NK-92 (cell line): ENCODE data around the gene FBXO9.

Experiments used
- DNase-seq: peaks from one replicate; lab custom pipeline; 2025; ENCODE audit not compliant: unreplicated experiment; lab: John Stamatoyannopoulos, UW

FBXO9 gene

DNA sequence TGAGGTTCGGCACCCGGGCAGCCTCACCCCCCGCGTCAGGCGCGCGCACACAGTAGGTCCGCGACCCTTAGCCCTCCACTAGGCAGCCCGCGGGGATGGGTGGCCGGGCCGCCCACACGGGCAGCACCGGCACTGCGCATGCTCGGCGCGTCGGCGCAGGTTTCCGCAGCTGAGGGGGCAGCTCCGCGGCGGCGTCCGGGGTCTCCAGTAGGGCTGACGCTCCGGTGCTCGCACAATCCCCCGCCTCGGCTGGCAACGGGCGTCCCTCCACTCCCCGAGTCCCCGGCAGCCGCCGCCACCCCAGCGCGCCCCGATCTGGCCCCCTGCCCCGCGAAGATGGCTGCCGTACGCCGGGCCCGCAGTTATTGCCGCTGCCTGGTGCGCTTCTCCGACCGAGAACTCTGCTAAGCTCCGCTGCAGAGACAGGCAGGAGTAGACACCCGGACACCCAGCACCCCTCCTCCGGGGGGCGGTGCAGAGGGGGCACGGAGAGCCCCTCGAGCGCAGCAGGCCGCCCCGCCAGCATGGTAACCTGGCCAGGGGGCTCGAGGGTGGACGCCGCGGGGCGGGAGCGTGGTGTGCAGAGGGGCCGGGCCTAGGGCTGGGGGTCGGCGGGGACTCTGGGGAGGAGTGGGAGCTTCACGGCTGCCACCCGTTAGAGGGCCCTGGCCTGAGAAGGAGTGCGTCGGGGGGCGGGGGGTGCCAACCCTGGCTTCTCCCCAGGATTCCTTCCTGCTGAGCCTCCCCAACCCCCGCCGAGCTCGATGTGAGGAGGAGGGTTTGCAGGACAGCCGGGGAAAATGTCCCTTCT lies at the start of gene FBXO9:
FBXO9 (plus strand) TSS at position 139 of the 811 bp plus-strand sequence; CDS start at position 525, 386 bp downstream.
- no peak for DNase-seq

- DNase-seq = no peak
Observed at GRCh38 chr6:53015486-53015885, 49.7 kb upstream of the FBXO9 start.

- no peak for DNase-seq
Observed at GRCh38 chr6:53018446-53018845, 46.8 kb upstream of the FBXO9 start.

GRCh38 chr6:53020005-53020744 lies 45.0 kb upstream of the FBXO9 start:
- DNase-seq = no peak

GRCh38 chr6:53023323-53023722 lies 41.9 kb upstream of the FBXO9 start:
- no peak for DNase-seq

GRCh38 chr6:53026526-53026925 lies 38.7 kb upstream of the FBXO9 start:
- no peak for DNase-seq

DNA sequence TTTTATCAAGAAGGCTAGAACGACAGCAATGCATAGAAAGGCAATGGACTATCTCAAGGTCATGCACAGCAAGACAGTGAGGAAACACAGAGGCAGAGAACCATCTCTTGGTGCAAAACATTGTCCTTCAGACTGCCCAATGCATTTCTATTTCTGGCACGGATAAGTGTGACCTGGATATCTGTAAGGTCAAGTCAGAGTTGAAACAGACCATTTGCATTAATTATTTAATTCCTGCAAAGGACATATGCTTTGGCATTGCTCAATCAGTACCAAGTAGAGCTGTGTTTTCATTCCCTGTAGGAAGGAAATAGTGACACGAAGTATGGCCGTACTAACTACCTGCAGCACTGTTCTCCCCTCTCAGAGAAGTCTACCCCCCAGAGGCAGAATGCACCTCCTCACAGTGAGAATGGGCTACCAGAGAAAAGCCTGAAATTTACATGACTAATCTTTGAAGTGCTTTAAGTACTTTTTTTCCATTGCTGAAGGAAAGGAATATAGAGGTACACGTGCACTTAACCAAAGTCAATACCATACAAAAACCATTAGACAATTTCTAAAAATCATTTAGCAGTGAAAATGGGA lies 38.0 kb upstream of the FBXO9 start:
- DNase-seq = no peak

DNA sequence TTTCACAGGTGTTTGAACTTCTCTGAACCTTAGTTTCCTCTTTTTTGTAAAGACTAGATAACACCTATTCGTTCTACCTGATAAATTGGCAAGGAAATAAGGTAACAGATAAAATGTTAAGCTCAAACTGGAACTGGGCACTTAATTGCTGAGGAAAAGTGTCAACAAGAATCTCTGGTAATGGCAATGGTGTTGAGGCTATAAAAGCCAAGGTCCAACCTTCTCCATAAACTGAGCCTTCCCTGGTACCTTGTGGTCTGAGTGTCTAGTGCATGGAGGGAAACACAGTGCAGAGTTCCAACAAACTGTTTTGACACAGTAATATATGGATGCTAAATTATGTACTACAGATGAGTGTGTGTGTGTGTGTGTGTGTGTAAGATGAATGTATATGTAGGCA lies 36.7 kb upstream of the FBXO9 start:
- DNase-seq = no peak

DNA sequence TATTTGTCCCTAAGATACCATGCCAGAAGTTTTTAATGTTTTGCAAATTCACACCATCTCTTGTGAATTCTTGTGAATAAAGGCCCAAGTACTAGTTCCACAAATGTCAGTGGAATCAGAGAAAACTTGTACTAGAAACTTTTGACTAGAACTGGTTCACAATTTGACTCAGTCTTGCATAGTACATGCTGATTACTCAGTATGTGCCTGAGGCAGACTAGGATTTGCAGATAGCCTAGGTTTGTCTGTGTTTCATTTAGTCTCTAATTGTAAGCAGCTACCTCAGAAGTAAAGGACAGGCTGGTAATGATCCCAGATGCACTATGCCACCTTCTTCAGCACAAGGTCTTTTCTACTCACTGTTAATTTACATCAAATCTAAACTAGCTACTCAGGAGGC lies 35.9 kb upstream of the FBXO9 start:
- no peak for DNase-seq

DNA sequence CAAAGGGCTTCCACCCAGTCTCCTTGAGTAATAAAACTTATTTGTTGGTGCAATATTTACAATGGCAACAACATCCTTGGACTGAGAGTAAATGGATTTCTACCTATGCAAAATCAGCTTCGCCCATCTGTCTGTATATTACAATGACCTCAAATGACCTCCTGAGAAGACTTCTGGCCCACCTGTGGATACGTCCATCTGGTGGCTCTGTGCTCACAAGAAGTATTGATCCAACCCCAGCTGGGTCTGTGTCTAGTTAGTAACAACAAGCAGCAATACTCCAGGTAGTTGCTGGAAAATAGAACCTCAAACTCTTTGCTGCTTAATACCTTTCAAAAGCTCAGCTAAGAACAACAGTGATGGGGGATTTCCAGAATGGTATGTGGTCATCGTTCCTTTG lies 35.4 kb upstream of the FBXO9 start:
- no peak for DNase-seq

- DNase-seq = no peak
Observed at GRCh38 chr6:53031281-53031680, 33.9 kb upstream of the FBXO9 start.

DNA sequence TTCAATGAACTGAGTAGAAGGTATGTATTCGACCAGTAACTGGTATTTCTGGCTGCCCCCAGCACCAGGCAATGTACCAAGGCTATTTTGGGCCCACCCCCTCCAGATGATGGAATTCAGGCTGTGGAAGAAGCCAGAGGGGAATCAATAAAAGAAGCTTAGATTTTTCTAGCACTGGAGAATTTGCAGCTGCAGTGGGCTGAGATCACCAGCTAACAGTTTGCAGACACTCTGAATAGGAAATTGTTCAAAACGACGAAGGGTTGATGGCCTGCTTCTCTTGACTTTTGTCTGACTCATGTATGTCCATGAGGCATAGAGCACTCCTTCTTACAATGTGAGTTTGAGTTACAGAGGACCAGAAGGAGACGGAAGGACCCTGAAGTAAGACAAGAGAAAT lies 32.4 kb upstream of the FBXO9 start:
- DNase-seq = no peak

DNA sequence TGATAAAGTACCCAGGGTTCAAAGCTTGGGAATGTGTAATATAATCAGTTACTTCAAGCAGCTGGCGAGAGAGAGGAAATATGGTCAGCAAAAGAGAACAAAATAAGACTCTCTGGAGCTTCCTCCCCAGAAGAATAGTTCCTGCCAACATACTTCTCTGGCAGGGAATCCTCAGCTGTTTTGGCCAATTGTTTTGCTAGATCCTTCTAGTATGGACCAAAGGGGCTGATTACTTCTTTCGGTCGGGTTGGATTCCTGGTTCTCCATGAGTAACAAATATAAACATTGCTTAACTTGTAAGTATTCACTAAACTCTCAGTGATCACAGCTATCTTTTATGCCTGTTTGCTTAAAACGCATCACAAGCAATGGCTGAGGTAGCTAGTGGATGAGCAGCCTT lies 31.4 kb upstream of the FBXO9 start:
- DNase-seq = no peak

DNA sequence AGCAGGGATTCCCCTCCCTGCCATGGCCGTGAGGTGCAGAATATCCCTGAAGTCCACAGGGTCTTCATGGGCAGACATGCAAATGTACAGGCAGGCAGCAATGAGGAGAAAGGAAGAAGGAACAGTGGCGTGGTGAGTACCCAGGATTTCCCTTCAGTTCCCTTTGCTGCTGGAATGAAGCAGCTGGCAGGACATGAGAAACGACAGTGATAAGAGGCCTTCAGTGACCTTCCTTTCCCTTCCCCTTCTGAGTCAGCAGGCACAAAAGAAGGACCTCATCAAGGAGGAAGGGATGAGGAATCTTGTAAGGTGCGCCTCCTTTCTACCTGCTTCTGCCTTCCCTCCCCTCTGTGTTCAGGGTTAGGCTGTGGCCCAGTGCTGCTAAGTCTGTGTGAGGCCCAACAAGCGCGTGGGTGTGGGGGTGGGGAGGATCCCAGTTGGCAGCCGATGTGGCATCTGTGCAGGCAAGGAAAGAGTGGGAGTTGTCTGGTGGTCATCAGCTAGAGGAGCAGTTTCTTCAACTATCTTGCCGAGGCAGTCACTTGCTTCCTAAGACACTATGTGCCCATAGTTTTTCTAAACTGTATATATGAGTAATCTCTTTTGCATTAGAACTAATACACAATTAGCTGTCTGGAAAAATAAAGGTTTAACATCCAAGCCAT lies 29.5 kb upstream of the FBXO9 start:
- DNase-seq = no peak

DNA sequence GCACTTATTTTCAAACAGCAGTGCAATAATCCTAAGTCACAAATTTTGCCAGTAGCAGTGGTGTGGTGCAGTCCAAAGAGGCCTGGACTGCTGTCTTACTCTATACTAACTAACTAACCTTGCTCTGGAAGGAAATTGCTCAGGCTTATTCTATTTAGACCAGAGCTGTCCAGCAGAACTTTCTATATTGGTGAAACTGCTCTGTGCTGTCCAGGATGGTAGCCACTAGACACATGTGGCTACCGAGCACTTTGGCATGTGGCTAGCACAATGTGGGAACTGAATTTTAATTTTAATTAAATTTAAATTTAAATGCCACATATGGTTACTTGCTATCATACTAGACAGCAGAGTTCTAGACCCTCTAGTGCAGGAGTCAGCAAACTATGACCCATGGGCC lies 27.1 kb upstream of the FBXO9 start:
- DNase-seq = no peak

DNA sequence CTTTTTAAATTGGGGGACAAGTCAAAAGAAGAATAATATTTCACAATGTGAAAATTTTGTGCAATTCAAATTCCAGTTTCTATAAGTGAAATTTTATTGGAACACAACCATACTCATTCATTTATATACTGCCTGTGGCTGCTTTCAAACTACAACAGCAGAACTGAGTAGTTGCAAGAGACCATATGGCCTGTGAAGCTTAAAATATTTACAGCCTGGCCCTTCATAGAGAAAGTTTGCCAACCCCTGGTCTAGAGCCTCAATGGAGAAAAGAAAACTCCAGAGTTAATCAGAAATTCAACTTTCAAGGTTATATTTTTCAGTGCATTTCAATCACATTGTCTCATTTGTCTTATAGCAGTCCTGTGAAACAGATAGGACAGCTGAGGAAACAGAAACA lies 26.6 kb upstream of the FBXO9 start:
- no peak for DNase-seq

- DNase-seq = no peak
Observed at GRCh38 chr6:53041356-53041755, 23.8 kb upstream of the FBXO9 start.

- no peak for DNase-seq
Observed at GRCh38 chr6:53042112-53042511, 23.1 kb upstream of the FBXO9 start.

DNA sequence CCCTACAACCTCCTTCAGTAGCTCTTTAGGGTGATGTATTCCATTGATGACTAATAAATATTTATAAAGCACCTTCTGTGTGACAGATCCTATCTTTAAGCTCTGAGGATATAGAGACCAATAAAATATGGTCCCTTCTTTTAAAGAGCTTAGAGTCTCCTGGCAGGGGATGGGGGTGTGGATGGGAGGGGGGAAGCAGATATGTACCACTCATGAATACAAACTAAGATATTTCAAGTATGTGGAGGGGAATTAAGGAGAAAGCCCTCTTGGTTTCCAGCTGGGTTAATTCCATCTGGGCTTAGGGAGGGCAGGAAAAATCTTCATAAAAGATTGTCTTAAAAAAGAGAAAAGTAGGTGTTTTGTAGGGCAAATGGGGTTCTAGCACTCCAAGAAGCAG lies 21.6 kb upstream of the FBXO9 start:
- DNase-seq = no peak

DNA sequence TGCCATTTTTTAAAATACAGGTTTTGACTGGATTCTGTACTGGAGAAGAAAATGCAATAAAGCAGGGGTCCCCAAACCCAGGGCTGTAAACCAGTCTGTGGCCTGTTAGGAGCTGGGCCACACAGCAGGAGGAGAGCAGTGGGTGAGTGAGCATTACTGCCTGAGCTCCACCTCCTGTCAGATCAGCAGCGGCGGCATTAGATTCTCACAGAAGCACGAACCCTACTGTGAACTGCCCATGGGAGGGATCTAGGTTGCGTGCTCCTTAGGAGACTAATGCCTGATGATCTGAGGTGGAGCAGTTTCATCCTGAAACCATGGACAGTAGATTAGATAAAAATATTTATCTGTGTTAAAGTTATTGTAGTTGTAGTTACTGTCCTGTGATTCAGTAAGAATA lies 21.1 kb upstream of the FBXO9 start:
- no peak for DNase-seq

- no peak for DNase-seq
Observed at GRCh38 chr6:53044572-53044971, 20.6 kb upstream of the FBXO9 start.
